ENCODE results near the gene SEC14L1.

Gene SEC14L1

DNA sequence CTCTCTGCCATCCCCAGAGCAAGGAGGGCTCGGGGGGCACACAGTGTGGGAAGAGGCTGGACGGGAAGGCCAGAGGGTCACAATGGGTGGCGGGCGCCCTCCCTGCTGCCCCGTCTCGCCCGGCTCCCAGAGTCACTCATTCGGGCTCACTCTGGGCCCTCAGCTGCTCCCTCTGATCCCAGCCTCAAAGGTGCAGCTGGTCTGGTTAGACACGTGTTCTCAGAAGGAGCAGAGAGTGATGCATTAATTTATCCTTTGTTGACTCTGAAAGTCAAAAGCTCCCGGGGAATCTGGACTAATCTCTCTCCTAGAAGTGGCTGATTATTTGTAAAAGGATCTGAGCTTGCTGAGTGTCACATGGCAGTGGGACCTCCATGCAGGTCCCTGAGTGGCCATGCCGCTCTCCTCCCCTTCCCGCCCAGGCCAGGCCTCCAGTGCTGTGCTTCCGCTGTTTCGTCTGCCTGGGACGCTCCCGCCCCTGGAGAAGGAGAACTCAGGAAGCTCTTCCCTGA, 87.5 kb downstream of the SEC14L1 start:
- TF ChIP-seq, protein P1, sequence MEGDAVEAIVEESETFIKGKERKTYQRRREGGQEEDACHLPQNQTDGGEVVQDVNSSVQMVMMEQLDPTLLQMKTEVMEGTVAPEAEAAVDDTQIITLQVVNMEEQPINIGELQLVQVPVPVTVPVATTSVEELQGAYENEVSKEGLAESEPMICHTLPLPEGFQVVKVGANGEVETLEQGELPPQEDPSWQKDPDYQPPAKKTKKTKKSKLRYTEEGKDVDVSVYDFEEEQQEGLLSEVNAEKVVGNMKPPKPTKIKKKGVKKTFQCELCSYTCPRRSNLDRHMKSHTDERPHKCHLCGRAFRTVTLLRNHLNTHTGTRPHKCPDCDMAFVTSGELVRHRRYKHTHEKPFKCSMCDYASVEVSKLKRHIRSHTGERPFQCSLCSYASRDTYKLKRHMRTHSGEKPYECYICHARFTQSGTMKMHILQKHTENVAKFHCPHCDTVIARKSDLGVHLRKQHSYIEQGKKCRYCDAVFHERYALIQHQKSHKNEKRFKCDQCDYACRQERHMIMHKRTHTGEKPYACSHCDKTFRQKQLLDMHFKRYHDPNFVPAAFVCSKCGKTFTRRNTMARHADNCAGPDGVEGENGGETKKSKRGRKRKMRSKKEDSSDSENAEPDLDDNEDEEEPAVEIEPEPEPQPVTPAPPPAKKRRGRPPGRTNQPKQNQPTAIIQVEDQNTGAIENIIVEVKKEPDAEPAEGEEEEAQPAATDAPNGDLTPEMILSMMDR (IDR thresholded peaks at IDR 0.05; ENCODE audit: low read depth, low read length, missing control alignments), result no peak
- H3K4me3 ChIP-seq (ENCODE audit: low read depth, low read length), result no peak overlapping the region
- DNase-seq (ENCODE audit: low read depth), result no peak

DNA sequence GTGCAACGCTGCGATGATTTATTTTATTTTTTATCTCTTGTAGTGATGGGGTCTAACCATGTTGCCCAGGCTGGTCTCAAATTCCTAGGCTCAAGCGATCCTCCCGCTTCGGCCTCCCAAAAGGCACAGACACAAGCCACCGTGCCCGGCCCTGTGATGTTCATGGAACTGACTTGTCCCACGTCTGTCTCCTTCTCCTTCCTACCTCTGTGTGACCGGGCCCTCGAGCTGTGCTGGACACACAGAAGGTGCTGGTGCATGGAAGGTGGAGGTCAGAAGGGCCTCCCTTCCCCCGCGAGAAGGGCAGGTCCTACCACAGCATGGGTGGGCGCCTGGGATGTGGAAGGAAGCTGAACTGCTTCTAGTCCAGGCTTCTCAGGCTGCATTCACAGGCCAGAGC, 88.0 kb downstream of the SEC14L1 start:
- no peak overlapping the region for H3K4me3 ChIP-seq (ENCODE audit: low read depth, low read length)
- TF ChIP-seq, protein P1 (IDR thresholded peaks at IDR 0.05; ENCODE audit: low read depth, low read length, missing control alignments), result no peak
- DNase-seq (ENCODE audit: low read depth), result no peak

DNA sequence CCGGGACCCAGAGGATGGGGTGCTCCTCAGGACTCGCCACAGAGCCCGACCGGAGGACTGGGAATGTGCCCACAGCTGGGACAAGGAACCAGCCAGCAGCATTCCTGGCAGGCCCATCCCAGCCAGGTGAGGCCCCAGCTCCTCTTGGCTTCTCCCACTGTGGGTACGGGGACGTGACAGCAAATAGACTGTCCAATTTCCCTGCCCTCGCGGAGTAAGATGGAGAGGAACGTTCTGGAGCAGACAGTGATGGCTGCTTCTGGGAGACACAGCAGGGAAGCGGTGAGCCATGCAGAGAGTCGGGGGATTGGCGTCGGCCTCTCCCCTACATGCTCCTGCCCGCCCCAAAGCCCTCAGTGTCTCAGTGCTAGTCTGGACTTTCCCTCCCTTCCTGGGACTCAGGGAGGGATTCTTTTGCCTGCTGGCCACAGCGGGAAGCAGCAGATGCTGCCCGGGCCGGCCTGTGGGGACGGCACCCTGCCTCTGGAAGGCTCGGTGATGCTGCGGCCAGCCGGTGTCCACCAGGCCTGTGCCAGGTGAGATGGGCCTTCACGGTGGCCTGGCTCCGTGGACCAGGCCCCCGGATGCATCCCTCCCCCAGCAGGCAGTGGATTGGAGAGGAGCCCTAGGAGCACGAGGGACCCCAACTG, 89.1 kb downstream of the SEC14L1 start:
- TF ChIP-seq, protein P1 (IDR thresholded peaks at IDR 0.05; ENCODE audit: low read depth, low read length, missing control alignments), result no peak
- no peak for DNase-seq (ENCODE audit: low read depth)

GRCh38 chr17:77230436-77230830, 89.7 kb downstream of the SEC14L1 start:
- TF ChIP-seq, protein P1 (IDR thresholded peaks at IDR 0.05; ENCODE audit: low read depth, low read length, missing control alignments), result no peak
- no peak for DNase-seq (ENCODE audit: low read depth)
- H3K4me3 ChIP-seq (ENCODE audit: low read depth, low read length), result no peak overlapping the region

More for the DNA sequence above, 89.1 kb downstream of the SEC14L1 start:
- H3K4me3 ChIP-seq (ENCODE audit: low read depth, low read length), result no peak overlapping the region

- no peak for DNase-seq (ENCODE audit: low read depth)
- TF ChIP-seq, protein P1 (IDR thresholded peaks at IDR 0.05; ENCODE audit: low read depth, low read length, missing control alignments), result no peak
- H3K4me3 ChIP-seq (ENCODE audit: low read depth, low read length), result no peak overlapping the region
Observed at GRCh38 chr17:77231076-77231871, 90.5 kb downstream of the SEC14L1 start.

- no peak overlapping the region for H3K4me3 ChIP-seq (ENCODE audit: low read depth, low read length)
- TF ChIP-seq, protein P1 (IDR thresholded peaks at IDR 0.05; ENCODE audit: low read depth, low read length, missing control alignments), result no peak
- no peak for DNase-seq (ENCODE audit: low read depth)
Observed at GRCh38 chr17:77233127-77233526, 92.4 kb downstream of the SEC14L1 start.

Measured in GM12864 (cell line).